Fibroblast of skin of right quadriceps (primary cell): ENCODE measurements around the gene MAP2K3.
"Not testable (repeated sequence)": the region's sequence is repeated elsewhere in the genome, so short reads cannot be mapped to it uniquely, and the experiment has no call there.

Experiments used
- DNase-seq: peaks from one replicate; pipeline ENCODE4 v3.0.0-alpha.2; 2013

The MAP2K3 gene

DNA sequence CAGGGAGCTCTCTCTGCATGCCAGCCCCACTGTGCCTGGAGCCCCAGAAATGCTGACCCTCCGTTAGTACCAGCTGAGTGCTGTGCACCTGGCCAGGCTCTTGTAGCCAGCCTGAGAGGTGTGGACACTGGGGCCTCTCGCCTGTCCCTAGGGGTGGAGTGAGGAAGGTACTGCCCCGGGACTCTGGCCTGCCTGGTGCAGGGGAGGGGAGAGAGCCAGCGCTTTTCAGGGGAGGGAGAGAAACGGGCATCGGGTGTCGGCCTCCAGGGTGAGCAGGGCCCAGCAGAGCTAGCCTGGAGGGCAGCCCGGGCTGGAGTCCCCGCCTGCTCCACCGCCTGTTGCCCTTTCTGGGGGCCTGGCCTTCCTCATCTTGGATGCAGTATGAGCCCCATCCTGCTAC is 13.1 kb downstream of the MAP2K3 start:
- DNase-seq: no peak

GRCh38 chr17:21298056-21298982 is 13.8 kb downstream of the MAP2K3 start:
- no peak for DNase-seq

DNA sequence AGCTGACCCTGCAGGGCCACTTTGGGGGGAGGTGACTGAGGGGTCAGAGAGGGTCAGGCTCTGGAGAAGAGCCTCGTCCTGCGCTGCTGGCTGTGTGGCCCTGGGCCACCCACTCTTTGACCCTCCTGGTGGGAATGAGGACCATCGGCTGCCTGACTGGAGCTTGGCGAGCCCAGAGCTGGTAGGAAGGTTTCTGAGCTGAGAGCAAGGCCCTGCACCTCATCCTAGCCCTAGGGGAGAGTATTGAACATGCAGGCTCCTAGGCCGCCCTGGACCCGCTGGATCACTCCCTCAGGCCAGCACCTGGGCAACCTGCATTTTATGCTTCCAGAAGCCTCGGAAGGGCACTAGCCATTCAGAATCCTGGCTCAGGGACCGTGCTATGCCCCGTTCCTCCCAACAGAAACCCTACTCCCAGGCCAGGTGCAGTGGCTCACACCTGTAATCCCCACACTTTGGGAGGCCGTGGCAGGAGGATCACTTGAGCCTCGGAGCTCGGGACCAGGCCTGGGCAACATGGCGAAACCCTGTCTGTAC is 14.5 kb downstream of the MAP2K3 start:
- DNase-seq: no peak

DNA sequence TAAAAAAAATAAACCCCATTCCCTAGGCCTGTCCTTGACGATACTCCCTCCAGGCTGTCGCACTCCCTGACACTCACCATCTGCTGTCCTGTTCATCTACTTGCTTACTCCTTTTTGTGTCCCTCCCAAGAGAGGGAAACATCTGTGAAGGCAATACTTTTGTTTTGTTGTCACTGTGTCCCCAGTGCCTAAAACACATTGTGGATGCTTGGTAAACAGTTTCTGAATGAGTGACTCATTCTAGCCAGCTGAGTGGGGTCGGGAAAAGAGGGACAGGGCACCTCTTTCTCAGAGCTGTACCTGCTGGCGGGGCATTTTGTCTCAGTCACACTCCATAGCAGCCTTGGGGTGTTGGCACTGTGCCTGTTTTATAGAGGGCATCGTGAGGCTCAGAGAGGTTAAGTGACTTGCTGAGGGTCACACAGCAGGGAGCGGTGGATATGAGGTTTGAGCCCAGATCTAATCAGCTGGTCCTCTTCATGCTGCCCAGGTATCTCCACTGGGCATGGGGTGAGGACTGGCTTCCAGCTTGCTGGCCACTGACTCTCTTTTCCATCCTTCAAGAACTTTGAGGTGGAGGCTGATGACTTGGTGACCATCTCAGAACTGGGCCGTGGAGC is 15.6 kb downstream of the MAP2K3 start:
- DNase-seq: no peak

GRCh38 chr17:21300601-21301571 is 16.4 kb downstream of the MAP2K3 start:
- DNase-seq: no peak

GRCh38 chr17:21301593-21302550 is 17.4 kb downstream of the MAP2K3 start:
- no peak for DNase-seq

- no peak for DNase-seq
Measured at GRCh38 chr17:21302711-21303425, 18.4 kb downstream of the MAP2K3 start.

- DNase-seq: no peak
Measured at GRCh38 chr17:21303441-21304065, 19.0 kb downstream of the MAP2K3 start.

- DNase-seq: no peak
Measured at GRCh38 chr17:21304091-21304490, 19.6 kb downstream of the MAP2K3 start.

- not testable (repeated sequence) for DNase-seq
Measured at GRCh38 chr17:21304551-21305151, 20.1 kb downstream of the MAP2K3 start.

- DNase-seq: not testable (repeated sequence)
Measured at GRCh38 chr17:21305431-21306180, 21.1 kb downstream of the MAP2K3 start.

DNA sequence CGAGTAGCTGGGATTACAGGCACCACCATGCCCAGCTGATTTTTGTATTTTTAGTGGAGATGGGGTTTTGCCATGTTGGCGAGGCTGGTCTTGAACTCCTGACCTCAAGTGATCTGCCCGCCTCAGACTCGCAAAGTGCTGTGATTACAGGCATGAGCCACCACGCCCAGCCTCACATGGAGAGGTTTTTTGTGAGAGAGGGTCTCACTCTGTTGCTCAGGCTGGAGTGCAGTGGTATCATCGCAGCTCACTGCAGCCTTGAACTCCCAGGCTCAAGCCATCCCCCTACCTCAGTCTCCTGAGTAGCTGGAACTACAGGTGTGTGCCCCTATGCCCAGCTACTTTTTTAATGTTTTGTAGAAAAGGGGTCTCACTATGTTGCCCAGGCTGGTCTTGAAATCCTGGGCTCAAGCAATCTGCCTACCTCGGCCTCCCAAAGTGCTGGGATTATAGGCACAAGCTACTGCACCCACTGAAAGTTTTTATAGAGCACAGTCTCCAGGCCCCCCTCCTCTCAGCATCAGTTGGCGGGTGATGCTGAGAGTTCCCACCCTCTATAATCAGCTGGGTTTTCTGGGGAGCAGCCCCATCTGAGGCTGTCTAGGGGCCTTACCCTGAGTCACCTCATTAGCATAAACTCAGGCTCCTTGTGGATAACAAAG is 22.2 kb downstream of the MAP2K3 start:
- DNase-seq: not testable (repeated sequence)

GRCh38 chr17:21307273-21307625 is 22.7 kb downstream of the MAP2K3 start:
- DNase-seq: not testable (repeated sequence)

GRCh38 chr17:21308931-21309381 is 24.4 kb downstream of the MAP2K3 start:
- not testable (repeated sequence) for DNase-seq

GRCh38 chr17:21310061-21310765 is 25.7 kb downstream of the MAP2K3 start:
- DNase-seq: not testable (repeated sequence)

- DNase-seq: not testable (repeated sequence)
Measured at GRCh38 chr17:21310766-21311602, 26.5 kb downstream of the MAP2K3 start.

DNA sequence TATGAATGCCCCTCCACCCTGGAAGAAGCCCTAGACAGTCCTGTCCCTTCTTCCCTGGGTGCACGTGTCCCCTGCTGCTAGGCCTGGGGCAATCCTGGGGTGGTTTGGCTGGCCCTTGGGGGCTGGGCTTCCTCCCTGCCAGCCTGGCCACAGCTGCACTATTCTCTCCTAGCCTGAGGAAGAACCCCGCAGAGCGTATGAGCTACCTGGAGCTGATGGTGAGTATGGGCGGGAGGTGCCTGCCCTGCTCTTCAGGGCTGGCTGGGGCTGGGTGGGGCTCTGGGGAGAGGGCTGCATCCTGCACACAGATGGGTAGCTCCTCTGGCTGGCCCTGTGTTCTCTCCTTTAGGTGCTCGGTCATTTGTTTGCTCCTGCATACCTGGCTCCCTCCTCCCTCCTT is 28.8 kb downstream of the MAP2K3 start:
- no peak for DNase-seq
